Activated CD4-positive, alpha-beta T cell treated with anti-CD3 and anti-CD28 coated beads for 36 hours (primary cell): Measurements from ENCODE around the gene PUM1. TPM values are rescaled to one million over a fixed set of nuclear protein-coding genes. Genes with fewer than 3 reads are reported as not detected.
A peak's percentile ranks its signal among the peaks of the same experiment; 100 is the strongest.

Experiments used
- ATAC-seq: fragments of 200-7000 bp; cut with Tn5 transposase; one replicate; pipeline ENCODE4 v1.10.0; 2021; ENCODE audit warnings: mild to moderate bottlenecking, moderate library complexity
- CTCF ChIA-PET: fragments of 350-600 bp; sonication (Branson Sonifier 250); formaldehyde crosslinking; loops from one replicate; lab custom pipeline; 2021; ENCODE audit warnings: antibody characterized with exemption; lab: Charles Lee
- POLR2A ChIA-PET: fragments of 350-600 bp; sonication (Branson Sonifier 250); formaldehyde crosslinking; loops from one replicate; lab custom pipeline; 2021; ENCODE audit warnings: antibody characterized with exemption, inconsistent platforms; lab: Charles Lee
- DNase-seq: peaks from one replicate; pipeline ENCODE4 v3.0.0-alpha.2; 2020
- H3K27ac Mint-ChIP-seq: one replicate; pipeline ENCODE4 v1.8.0; 2021; ENCODE audit warnings: mixed read lengths
- H3K27me3 Mint-ChIP-seq: one replicate; pipeline ENCODE4 v1.8.0; 2021; ENCODE audit warnings: mixed read lengths
- H3K36me3 Mint-ChIP-seq: one replicate; pipeline ENCODE4 v1.8.0; 2021; ENCODE audit warnings: low read depth, mixed read lengths
- H3K4me1 Mint-ChIP-seq: one replicate; pipeline ENCODE4 v1.8.0; 2021; ENCODE audit warnings: mixed read lengths
- H3K4me3 Mint-ChIP-seq: one replicate; pipeline ENCODE4 v1.8.0; 2021; ENCODE audit warnings: mild to moderate bottlenecking, moderate library complexity, mixed read lengths
- H3K9me3 Mint-ChIP-seq: one replicate; pipeline ENCODE4 v1.8.0; 2021; ENCODE audit warnings: low read depth, mixed read lengths
- intact Hi-C, 2 experiments: fragments of 100-400 bp; cut with DNase I in 1 of 2; cut with micrococcal nuclease in 1 of 2; formaldehyde crosslinking; loops; one replicate each; pipeline versions ENCODE4 v1.14.2 to v1.15.1; 2022 to 2024; cut with DNase I, micrococcal nuclease
- total RNA-seq, 2 experiments: library from RNA; stranded (reverse); gene quantifications; one replicate each; pipeline ENCODE4 v1.2.3, GENCODE V29; 2021

Gene PUM1
- total RNA-seq, 2 experiments from 2014 or later: 87.1 to 91.4 TPM

- Mint-ChIP-seq H3K4me3 (no peak overlapping the region), H3K9me3 (no peaks in the 10 kb centered on the region), H3K36me3 (peaks cover 74% of the 10 kb centered on the region), H3K4me1 (peaks cover 63% of the 10 kb centered on the region), H3K27ac (peak overlapping the region; percentile 6), H3K27me3 (no peaks in the 10 kb centered on the region)
- intact Hi-C loops: no loop called here
- CTCF ChIA-PET: interaction anchor here (0.7 to 1.8 kb wide), 4 partner anchors 8 to 178 kb away, joined by 3 to 6 read pairs (median 4); no protein-coding TSS in a partner anchor
- POLR2A ChIA-PET: no interaction called here
- no peak for ATAC-seq
- no peak for DNase-seq
Measured at GRCh38 chr1:30991862-30992606, 73.5 kb downstream of the PUM1 start.

GRCh38 chr1:30990591-30990990, 74.9 kb downstream of the PUM1 start:
- POLR2A ChIA-PET: no interaction called here
- Mint-ChIP-seq H3K9me3 (no peaks in the 10 kb centered on the region), H3K4me1 (peaks cover 60% of the 10 kb centered on the region), H3K4me3 (no peak overlapping the region), H3K27me3 (no peaks in the 10 kb centered on the region), H3K36me3 (peaks cover 61% of the 10 kb centered on the region), H3K27ac (no peak overlapping the region)
- intact Hi-C loops: no loop called here
- CTCF ChIA-PET: interaction anchor here (0.6 to 1.8 kb wide), 3 partner anchors 10 to 1345 kb away, joined by 3 to 6 read pairs (median 3); partner anchors contain the start of gene MARCKSL1
- DNase-seq (no peak), ATAC-seq (no peak)

DNA sequence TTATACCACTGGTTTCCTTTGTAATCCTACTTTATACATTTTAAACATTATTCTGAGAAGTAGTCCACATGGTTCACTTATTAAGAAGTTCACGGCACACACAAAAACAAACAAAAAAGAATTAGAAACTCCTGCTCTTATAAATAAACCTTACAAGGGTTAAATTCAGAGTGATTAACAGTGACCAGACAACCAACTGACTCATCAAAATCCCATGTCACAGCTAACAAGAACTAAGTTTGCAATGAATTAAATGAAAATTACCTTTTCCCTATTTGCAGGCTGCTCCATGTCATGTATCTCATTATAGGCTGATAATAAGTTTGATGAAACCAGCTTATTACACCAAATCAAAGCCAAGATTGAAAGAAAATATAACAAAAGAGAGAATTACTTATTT, 77.5 kb downstream of the PUM1 start:
- intact Hi-C loops: no loop called here
- POLR2A ChIA-PET: no interaction called here
- Mint-ChIP-seq H3K4me3 (no peak overlapping the region), H3K27me3 (no peaks in the 10 kb centered on the region), H3K9me3 (no peaks in the 10 kb centered on the region), H3K4me1 (peaks cover 64% of the 10 kb centered on the region), H3K27ac (peak overlapping the region; percentile 10), H3K36me3 (peaks cover 53% of the 10 kb centered on the region)
- ATAC-seq: no peak
- CTCF ChIA-PET: interaction anchor here (0.6 to 1.8 kb wide), 4 partner anchors 9 to 22 kb away, joined by 3 to 7 read pairs (median 4); no protein-coding TSS in a partner anchor
- no peak for DNase-seq

DNA sequence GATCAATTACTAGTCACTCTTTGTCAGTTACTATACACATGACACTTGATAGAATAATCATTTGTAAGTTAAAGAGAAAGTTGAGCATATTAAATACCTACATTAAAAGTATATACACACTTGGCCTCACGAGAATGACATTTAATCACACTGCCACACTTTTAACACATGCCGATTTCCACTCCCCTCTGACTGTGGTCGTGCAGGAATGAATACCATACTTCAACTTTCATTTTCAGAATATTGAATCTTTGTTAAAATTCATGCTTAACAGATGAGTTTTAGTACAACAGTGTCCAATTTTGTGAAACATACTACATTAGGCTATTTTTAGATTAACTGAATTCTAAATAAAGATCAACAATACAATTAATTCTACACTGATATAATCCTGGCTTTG, 78.8 kb downstream of the PUM1 start:
- DNase-seq (no peak), ATAC-seq (peak; percentile 39)
- ChIA-PET CTCF (interaction anchor here (0.7 kb wide), 1 partner anchor 165 kb away, joined by 4 read pairs; no protein-coding TSS in a partner anchor), POLR2A (no interaction called here)
- Mint-ChIP-seq H3K36me3 (peaks cover 46% of the 10 kb centered on the region), H3K27me3 (no peaks in the 10 kb centered on the region), H3K27ac (no peak overlapping the region), H3K4me3 (no peak overlapping the region), H3K4me1 (peaks cover 65% of the 10 kb centered on the region), H3K9me3 (no peaks in the 10 kb centered on the region)
- intact Hi-C loops: no loop called here

- Mint-ChIP-seq H3K4me3 (no peak overlapping the region), H3K27ac (peak overlapping the region; percentile 65), H3K4me1 (peaks cover 53% of the 10 kb centered on the region), H3K9me3 (no peaks in the 10 kb centered on the region), H3K27me3 (no peaks in the 10 kb centered on the region), H3K36me3 (peaks cover 45% of the 10 kb centered on the region)
- DNase-seq (no peak), ATAC-seq (no peak)
- POLR2A ChIA-PET: interaction anchor here (0.7 kb wide), 1 partner anchor 51 kb away, joined by 3 read pairs; no protein-coding TSS in a partner anchor
- intact Hi-C loops: no loop called here
- CTCF ChIA-PET: no interaction called here
Measured at GRCh38 chr1:30984991-30985503, 80.5 kb downstream of the PUM1 start.

- Mint-ChIP-seq H3K27ac (no peak overlapping the region), H3K4me1 (peaks cover 52% of the 10 kb centered on the region), H3K27me3 (no peaks in the 10 kb centered on the region), H3K4me3 (no peak overlapping the region), H3K36me3 (peaks cover 45% of the 10 kb centered on the region), H3K9me3 (no peaks in the 10 kb centered on the region)
- DNase-seq (no peak), ATAC-seq (no peak)
- intact Hi-C loops: no loop called here
- CTCF ChIA-PET: interaction anchor here (0.9 kb wide), 1 partner anchor 18 kb away, joined by 3 read pairs; no protein-coding TSS in a partner anchor
- POLR2A ChIA-PET: interaction anchor here (1.2 kb wide), 1 partner anchor 57 kb away, joined by 3 read pairs; no protein-coding TSS in a partner anchor
Measured at GRCh38 chr1:30984165-30984889, 81.2 kb downstream of the PUM1 start.

DNA sequence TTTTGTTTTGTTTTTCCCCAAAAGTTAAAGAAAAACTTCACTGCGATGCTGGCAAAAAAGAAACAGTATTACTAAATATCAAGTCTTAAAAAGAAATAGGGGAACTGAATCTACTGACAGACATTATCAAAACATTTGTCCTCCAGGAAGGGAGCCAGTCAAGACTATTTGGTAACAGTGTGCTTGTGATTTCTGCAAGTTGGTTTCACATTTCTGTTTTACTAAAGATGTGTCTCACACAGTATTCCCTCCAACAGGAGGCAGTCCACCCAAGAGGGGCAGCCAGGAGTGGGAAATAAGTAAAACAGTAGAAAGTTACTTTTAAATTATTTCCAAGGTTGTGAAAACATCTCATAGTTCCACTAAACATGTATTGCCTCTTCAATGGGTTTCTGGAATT, 82.6 kb downstream of the PUM1 start:
- H3K4me3 Mint-ChIP-seq: no peak overlapping the region
- peaks cover 46% of the 10 kb centered on the region for H3K4me1 Mint-ChIP-seq
- ChIA-PET POLR2A (no interaction called here), CTCF (interaction anchor here (2.0 kb wide), 1 partner anchor 12 kb away, joined by 7 read pairs; no protein-coding TSS in a partner anchor)
- ATAC-seq (no peak), DNase-seq (no peak)
- H3K27ac Mint-ChIP-seq: no peak overlapping the region
- H3K27me3 Mint-ChIP-seq: no peaks in the 10 kb centered on the region
- intact Hi-C loops: no loop called here
- no peaks in the 10 kb centered on the region for H3K9me3 Mint-ChIP-seq
- H3K36me3 Mint-ChIP-seq: peaks cover 48% of the 10 kb centered on the region

DNA sequence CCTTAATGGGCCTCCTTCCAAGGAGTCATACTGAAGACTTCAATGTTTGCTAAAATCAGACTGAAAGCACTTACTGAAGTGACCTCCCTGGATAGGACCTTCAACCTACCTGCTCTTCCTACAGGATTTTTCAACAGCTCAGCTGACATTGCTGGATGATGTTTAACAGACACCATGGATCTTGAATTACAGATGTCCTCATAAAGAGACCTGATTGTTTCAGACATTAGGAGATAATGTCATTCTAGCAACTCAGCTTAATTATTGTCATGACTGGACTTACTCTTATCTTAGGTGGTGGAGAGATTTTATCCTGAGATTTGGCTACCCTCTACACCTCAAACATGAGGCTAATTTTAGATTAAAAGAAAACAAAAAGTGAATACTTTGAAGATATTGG, 83.1 kb downstream of the PUM1 start:
- ATAC-seq (no peak), DNase-seq (no peak)
- Mint-ChIP-seq H3K36me3 (peaks cover 52% of the 10 kb centered on the region), H3K27ac (peak overlapping the region; percentile 13), H3K9me3 (no peaks in the 10 kb centered on the region), H3K4me3 (no peak overlapping the region), H3K4me1 (peaks cover 49% of the 10 kb centered on the region), H3K27me3 (no peaks in the 10 kb centered on the region)
- intact Hi-C loops: no loop called here
- ChIA-PET POLR2A (no interaction called here), CTCF (interaction anchor here (2.0 kb wide), 1 partner anchor 12 kb away, joined by 7 read pairs; no protein-coding TSS in a partner anchor)

- H3K9me3 Mint-ChIP-seq: no peaks in the 10 kb centered on the region
- peaks cover 61% of the 10 kb centered on the region for H3K36me3 Mint-ChIP-seq
- peaks cover 56% of the 10 kb centered on the region for H3K4me1 Mint-ChIP-seq
- no peaks in the 10 kb centered on the region for H3K27me3 Mint-ChIP-seq
- DNase-seq (no peak), ATAC-seq (no peak)
- H3K4me3 Mint-ChIP-seq: no peak overlapping the region
- ChIA-PET POLR2A (interaction anchor here (0.5 to 0.6 kb wide), 2 partner anchors 9 to 62 kb away, joined by 3 read pairs; no protein-coding TSS in a partner anchor), CTCF (interaction anchor here (0.5 to 2.0 kb wide), 6 partner anchors 11 to 1172 kb away, joined by 3 to 7 read pairs (median 4); no protein-coding TSS in a partner anchor)
- intact Hi-C loops: no loop called here
- H3K27ac Mint-ChIP-seq: no peak overlapping the region
Measured at GRCh38 chr1:30981172-30981571, 84.3 kb downstream of the PUM1 start.

DNA sequence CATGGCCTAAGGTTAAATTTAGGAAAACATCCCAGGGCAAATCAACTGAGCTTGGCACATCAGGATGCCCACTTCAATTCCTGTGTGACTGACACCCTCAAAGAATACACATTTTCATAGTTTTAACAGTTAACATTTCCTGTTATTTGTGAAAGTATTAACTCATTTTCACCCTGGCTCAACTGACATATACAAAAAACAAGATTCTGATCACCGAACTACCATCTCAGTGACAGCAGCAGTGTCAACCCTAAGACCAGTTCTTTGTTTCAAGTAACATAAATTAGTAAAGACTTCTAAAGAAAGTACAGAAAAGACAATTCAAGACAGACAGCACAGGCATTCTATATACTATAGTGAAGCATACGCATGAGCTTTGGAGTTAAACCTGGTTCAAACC, 88.0 kb downstream of the PUM1 start:
- peaks cover 66% of the 10 kb centered on the region for H3K36me3 Mint-ChIP-seq
- no peak for DNase-seq
- peaks cover 35% of the 10 kb centered on the region for H3K4me1 Mint-ChIP-seq
- intact Hi-C loops: no loop called here
- ATAC-seq: peak; percentile 19
- ChIA-PET POLR2A (no interaction called here), CTCF (interaction anchor here (0.5 to 1.4 kb wide), 3 partner anchors 30 to 173 kb away, joined by 3 to 4 read pairs (median 3); no protein-coding TSS in a partner anchor)
- no peak overlapping the region for H3K4me3 Mint-ChIP-seq
- H3K27me3 Mint-ChIP-seq: no peaks in the 10 kb centered on the region
- H3K27ac Mint-ChIP-seq: peak overlapping the region; percentile 72
- no peaks in the 10 kb centered on the region for H3K9me3 Mint-ChIP-seq

DNA sequence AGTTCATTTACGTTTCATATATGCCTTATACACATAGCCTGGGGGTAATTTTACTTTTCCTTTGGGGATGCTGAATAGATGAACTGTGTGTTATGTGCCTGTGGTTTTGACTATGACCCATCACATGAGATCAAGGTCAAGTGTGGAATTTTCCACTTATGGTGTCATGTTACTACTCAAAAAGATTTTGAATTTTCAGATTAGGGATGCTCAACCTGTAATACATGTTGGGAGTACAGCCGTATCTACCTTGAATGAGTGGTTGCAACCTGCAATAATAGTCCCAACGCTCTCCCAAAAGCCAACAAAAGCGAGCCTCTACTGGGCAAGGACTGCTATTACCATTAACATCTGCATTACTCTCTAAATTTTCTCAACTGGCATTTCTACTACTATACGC, 88.4 kb downstream of the PUM1 start:
- H3K9me3 Mint-ChIP-seq: no peaks in the 10 kb centered on the region
- H3K4me3 Mint-ChIP-seq: no peak overlapping the region
- intact Hi-C loops: no loop called here
- no peaks in the 10 kb centered on the region for H3K27me3 Mint-ChIP-seq
- POLR2A ChIA-PET: no interaction called here
- no peak for DNase-seq
- peaks cover 32% of the 10 kb centered on the region for H3K4me1 Mint-ChIP-seq
- CTCF ChIA-PET: interaction anchor here (0.5 to 1.4 kb wide), 3 partner anchors 30 to 173 kb away, joined by 3 to 4 read pairs (median 3); no protein-coding TSS in a partner anchor
- peak overlapping the region; percentile 72 for H3K27ac Mint-ChIP-seq
- ATAC-seq: peak; percentile 44
- H3K36me3 Mint-ChIP-seq: peaks cover 63% of the 10 kb centered on the region
